Upper lobe of left lung (tissue), 4 donors: Measurements from ENCODE around the gene CLN6.

Experiments used
- EP300 ChIP-seq, 4 donors: sonication (generic); formaldehyde crosslinking; IDR thresholded peaks; one replicate each; pipeline ENCODE4 v1.5.1; 2017; ENCODE audit warnings: antibody characterized with exemption in 4 of 4, control low read depth in 2 of 4
- POLR2A ChIP-seq, 4 donors: fragments of 450-650 bp; IDR thresholded peaks; one replicate each; pipeline ENCODE4 v1.5.1; 2016 to 2017; ENCODE audit warnings: antibody characterized with exemption in 4 of 4, mild to moderate bottlenecking in 2 of 4
- POLR2AphosphoS5 ChIP-seq, 2 donors: sonication (generic); formaldehyde crosslinking; IDR thresholded peaks; one replicate each; pipeline ENCODE4 v1.5.1; 2017; ENCODE audit warnings: antibody characterized with exemption in 2 of 2
- TF ChIP-seq, protein P1 (sequence below), 6 experiments: fragments of 450-650 bp in 4 of 6; fragments of 200-600 bp in 2 of 6; sonication (generic) in 2 of 6; IDR thresholded peaks; one replicate each; pipeline ENCODE4 v1.5.1; 2016 to 2019; ENCODE audit warnings: antibody characterized with exemption in 6 of 6

DNA sequence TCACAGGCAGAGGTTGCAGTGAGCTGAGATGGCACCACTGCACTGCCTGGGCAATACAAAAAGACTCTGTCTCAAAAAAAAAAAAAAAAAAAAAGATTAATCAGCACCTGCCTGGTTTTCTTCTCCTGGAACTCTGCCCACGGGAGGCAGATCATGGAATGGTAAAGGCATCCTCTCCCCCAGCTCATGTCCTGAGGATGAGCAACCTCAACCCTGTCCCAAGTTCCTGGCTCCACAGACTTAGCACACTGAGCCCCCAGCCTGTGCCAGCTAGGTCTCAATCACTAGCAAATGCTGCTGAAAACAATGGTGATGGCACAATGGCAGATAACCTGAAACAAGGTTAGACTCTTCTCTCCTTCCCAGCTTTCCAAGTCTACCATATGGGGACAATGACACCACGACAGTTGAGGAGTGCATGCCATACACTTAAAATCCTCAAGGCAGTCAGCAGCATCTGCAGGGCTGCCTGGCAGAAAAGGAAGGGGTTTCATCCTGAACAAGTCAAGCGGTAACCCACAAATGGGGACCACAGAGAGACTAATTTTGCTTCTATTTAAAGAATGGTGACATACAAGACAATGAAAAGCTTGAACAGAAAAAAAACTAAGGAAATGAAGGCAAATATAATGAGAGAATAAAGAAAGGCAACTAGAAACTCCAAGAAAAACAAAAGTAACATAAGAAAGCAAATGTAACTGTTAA is 4.8 kb downstream of the CLN6 start:
- TF ChIP-seq, protein P1, sequence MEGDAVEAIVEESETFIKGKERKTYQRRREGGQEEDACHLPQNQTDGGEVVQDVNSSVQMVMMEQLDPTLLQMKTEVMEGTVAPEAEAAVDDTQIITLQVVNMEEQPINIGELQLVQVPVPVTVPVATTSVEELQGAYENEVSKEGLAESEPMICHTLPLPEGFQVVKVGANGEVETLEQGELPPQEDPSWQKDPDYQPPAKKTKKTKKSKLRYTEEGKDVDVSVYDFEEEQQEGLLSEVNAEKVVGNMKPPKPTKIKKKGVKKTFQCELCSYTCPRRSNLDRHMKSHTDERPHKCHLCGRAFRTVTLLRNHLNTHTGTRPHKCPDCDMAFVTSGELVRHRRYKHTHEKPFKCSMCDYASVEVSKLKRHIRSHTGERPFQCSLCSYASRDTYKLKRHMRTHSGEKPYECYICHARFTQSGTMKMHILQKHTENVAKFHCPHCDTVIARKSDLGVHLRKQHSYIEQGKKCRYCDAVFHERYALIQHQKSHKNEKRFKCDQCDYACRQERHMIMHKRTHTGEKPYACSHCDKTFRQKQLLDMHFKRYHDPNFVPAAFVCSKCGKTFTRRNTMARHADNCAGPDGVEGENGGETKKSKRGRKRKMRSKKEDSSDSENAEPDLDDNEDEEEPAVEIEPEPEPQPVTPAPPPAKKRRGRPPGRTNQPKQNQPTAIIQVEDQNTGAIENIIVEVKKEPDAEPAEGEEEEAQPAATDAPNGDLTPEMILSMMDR (IDR thresholded peaks at IDR 0.05), result no peak
- TF ChIP-seq POLR2AphosphoS5 (IDR thresholded peaks at IDR 0.05) (no peak), POLR2A (IDR thresholded peaks at IDR 0.05) (no peak), EP300 (IDR thresholded peaks at IDR 0.05) (no peak)
